Tibial artery (tissue), 4 donors: ENCODE results near the gene MSH2.
"Not testable (repeated sequence)": the region's sequence is repeated elsewhere in the genome, so short reads cannot be mapped to it uniquely, and the experiment has no call there.

Experiments
- DNase-seq, 2 donors: peaks; one replicate each; pipeline ENCODE4 v3.0.0-alpha.2; 2019
- H3K27ac ChIP-seq, 2 donors: fragments of 200-600 bp; sonication (generic) in 1 of 2; 1 replicate in 1 of 2; 2 replicates in 1 of 2; pipeline ENCODE4 v1.5.1; 2018 to 2019; ENCODE audit warnings: mild to moderate bottlenecking in 1 of 2
- H3K27me3 ChIP-seq, 2 donors: fragments of 200-600 bp; sonication (generic) in 1 of 2; one replicate each; pipeline versions ENCODE4 v1.5.1 to v1.6.0; 2016 to 2019
- H3K36me3 ChIP-seq, 3 donors: fragments of 200-600 bp; sonication (generic) in 2 of 3; one replicate each; pipeline ENCODE4 v1.5.1; 2016 to 2019; ENCODE audit warnings: mild to moderate bottlenecking in 2 of 3
- H3K4me1 ChIP-seq, 4 donors: fragments of 200-600 bp; sonication (generic) in 2 of 4; 1 replicate in 3 of 4; 2 replicates in 1 of 4; pipeline ENCODE4 v1.5.1; 2016 to 2019
- H3K4me3 ChIP-seq, 2 donors: fragments of 200-600 bp; sonication (generic) in 1 of 2; 1 replicate in 1 of 2; 2 replicates in 1 of 2; pipeline ENCODE4 v1.5.1; 2018 to 2019; ENCODE audit warnings: mild to moderate bottlenecking in 2 of 2
- H3K9me3 ChIP-seq, 3 donors: fragments of 200-600 bp; sonication (generic) in 1 of 3; one replicate each; pipeline ENCODE4 v1.5.1; 2016 to 2019
- intact Hi-C: fragments of 100-400 bp; cut with DNase I; formaldehyde crosslinking; loops from one replicate; pipeline ENCODE4 v1.15.0; 2023; ENCODE audit warnings: low total_unique reads
- TF ChIP-seq, protein P1 (sequence below), 2 experiments: fragments of 200-600 bp in 1 of 2; fragments of 450-650 bp in 1 of 2; IDR thresholded peaks; one replicate each; pipeline ENCODE4 v1.5.1; 2017 to 2019; ENCODE audit warnings: antibody characterized with exemption in 2 of 2, mild to moderate bottlenecking in 1 of 2, moderate library complexity in 1 of 2

MSH2 gene

DNA sequence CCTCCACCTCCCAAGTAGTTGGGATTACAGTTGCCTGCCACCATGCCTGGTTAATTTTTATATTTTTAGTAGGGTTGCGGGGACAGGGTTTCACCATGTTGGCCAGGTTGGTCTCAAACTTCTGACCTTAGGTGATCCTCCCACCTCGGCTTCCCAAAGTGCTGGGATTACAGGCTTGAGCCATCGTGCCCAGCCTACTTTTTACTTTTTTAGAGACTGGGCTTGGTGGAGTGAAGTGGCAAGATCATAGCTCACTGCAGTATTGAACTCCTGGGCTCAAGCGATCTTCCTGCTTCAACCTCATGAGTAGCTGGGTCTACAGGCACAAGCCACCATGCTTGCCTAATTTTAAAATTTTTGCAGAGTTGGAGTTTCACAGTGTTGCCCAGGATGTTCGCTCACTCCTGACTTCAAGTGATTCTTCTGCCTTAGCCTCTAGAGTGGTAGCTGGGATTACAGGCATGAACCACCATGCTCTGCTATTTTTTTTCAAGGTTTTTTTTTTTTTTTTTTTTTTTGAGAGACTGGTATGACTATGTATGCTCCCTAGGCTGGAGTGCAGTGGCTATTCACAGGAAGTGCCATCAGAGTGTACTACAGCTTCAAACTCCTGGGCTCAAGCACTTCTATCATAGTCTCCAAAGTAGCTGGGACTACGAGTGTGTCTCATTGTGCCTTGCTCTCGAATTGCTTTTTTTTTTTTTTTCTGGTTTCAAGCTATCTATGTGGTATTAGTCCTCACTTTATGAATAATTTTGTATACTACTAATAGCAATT is 11.9 kb downstream of the MSH2 start:
- Histone ChIP-seq H3K27ac (no peak overlapping the region), H3K36me3 (peaks cover 25 to 65% (median 26%) of the 10 kb centered on the region in 3 donors), H3K9me3 (no peaks in the 10 kb centered on the region), H3K4me3 (no peak overlapping the region), H3K27me3 (no peaks in the 10 kb centered on the region), H3K4me1 (no peaks in the 10 kb centered on the region)
- TF ChIP-seq, protein P1, sequence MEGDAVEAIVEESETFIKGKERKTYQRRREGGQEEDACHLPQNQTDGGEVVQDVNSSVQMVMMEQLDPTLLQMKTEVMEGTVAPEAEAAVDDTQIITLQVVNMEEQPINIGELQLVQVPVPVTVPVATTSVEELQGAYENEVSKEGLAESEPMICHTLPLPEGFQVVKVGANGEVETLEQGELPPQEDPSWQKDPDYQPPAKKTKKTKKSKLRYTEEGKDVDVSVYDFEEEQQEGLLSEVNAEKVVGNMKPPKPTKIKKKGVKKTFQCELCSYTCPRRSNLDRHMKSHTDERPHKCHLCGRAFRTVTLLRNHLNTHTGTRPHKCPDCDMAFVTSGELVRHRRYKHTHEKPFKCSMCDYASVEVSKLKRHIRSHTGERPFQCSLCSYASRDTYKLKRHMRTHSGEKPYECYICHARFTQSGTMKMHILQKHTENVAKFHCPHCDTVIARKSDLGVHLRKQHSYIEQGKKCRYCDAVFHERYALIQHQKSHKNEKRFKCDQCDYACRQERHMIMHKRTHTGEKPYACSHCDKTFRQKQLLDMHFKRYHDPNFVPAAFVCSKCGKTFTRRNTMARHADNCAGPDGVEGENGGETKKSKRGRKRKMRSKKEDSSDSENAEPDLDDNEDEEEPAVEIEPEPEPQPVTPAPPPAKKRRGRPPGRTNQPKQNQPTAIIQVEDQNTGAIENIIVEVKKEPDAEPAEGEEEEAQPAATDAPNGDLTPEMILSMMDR (IDR thresholded peaks at IDR 0.05), result no peak
- no peak for DNase-seq
- intact Hi-C loops, result no loop called here

DNA sequence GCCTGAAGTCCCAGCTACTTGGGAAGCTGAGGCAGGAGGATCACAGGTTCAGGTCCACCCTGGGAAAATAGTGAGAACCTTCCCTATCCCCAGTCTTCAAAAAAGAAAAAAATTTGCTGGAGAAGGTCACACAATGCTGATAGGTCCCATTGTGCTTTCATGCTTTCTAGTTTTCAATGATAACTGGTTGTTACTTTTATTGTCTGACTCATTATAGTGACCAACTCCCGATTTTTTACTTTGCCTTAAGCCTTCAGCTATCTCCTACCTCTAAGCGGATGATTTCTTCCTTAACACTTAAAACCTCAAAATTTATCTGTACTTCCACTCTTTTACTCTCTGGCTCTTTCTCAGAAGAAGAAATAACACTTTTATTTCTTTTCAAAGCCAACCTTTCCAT is 17.3 kb downstream of the MSH2 start:
- Histone ChIP-seq H3K4me1 (no peaks in the 10 kb centered on the region), H3K36me3 (peaks cover 16 to 58% (median 16%) of the 10 kb centered on the region in 3 donors), H3K9me3 (no peaks in the 10 kb centered on the region), H3K27me3 (no peaks in the 10 kb centered on the region), H3K27ac (no peak overlapping the region), H3K4me3 (no peak overlapping the region)
- intact Hi-C loops, result no loop called here
- DNase-seq, result no peak
- TF ChIP-seq, protein P1 (IDR thresholded peaks at IDR 0.05), result no peak

DNA sequence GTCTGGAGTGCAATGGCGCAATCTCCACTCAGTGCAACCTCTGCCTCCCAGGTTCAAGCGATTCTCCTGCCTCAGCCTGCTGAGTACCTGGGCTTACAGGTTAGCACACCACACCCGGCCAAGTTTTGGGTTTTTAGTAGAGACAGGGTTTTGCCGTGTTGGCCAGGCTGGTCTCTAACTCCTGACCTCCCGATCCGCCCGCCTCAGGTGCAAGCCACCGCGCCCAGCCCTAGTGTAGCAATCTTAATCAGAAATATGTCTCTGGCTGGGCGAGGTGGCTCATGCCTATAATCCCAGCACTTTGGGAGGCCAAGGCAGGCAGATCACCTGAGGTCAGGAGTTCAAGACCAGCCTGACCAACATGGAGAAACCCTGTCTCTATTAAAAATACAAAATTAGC is 17.7 kb downstream of the MSH2 start:
- intact Hi-C loops, H3K4me1 ChIP-seq, H3K4me3 ChIP-seq, H3K27ac ChIP-seq, DNase-seq, H3K27me3 ChIP-seq, H3K9me3 ChIP-seq: not testable (repeated sequence)
- peaks cover 16 to 55% (median 16%) of the 10 kb centered on the region in 3 donors for H3K36me3 ChIP-seq

DNA sequence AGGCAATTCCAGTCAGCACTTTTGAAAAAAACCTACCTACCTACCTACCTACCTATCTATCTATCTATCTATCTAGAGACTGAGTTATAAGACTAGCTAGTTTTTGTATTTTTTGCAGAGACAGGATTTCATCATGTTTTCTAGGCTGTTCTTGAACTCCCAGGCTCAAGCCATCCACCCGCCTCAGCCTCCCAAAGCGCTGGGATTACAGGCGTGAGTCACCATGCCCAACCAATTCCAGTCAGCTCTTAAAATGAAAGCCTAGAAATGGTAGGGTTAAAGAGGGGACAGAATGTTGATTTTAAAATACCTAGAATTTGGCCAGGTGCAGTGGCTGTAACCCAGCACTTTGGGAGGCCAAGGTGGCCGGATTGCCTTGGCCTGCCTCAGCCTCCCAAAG is 19.1 kb downstream of the MSH2 start:
- Histone ChIP-seq H3K4me1 (no peaks in the 10 kb centered on the region), H3K27ac (no peak overlapping the region), H3K27me3 (no peaks in the 10 kb centered on the region), H3K36me3 (peaks cover 6 to 45% (median 12%) of the 10 kb centered on the region in 3 donors), H3K9me3 (no peaks in the 10 kb centered on the region), H3K4me3 (no peak overlapping the region)
- intact Hi-C loops, result no loop called here
- no peak for DNase-seq
- TF ChIP-seq, protein P1 (IDR thresholded peaks at IDR 0.05), result no peak

DNA sequence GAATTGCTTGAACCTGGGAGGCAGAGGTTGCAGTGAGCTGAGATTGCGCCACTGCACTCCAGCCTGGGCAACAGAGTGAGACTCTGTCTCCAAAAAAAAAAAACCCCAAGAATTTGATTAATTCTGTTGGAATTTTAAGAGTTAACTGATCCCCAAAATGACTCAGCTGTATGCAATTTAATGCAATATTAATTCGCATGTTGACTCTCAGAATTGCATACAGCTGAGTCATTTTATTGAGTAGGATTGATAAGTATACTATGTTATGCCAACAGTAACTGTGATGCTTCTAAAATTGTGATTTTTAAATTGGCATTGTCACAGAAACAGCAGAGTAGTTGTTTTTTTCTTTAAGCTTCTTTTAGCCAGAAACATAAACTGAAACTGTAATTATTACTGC is 19.6 kb downstream of the MSH2 start:
- Histone ChIP-seq H3K9me3 (no peaks in the 10 kb centered on the region), H3K4me3 (no peak overlapping the region), H3K27ac (no peak overlapping the region), H3K27me3 (no peaks in the 10 kb centered on the region), H3K4me1 (no peaks in the 10 kb centered on the region), H3K36me3 (peaks cover under 1 to 40% (median 7%) of the 10 kb centered on the region in 3 donors)
- TF ChIP-seq, protein P1 (IDR thresholded peaks at IDR 0.05), result no peak
- intact Hi-C loops, result no loop called here
- DNase-seq, result no peak

DNA sequence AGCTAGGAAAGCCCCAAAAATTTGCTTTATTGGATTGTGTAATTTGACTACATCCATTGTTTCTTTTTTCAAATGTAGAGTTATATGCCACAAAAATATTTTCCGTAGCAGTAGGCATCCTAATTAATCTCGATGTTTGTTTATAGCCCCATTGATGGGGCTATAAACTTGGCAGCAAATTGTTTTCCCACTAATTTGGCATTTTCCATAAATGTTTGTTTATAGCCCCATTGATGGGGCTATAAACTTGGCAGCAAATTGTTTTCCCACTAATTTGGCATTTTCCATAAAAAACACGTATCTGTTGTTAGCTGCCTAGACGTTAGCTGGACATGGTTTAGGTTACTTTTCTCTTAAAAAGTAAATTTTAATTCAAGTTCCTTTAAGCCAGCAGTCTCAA is 23.8 kb downstream of the MSH2 start:
- intact Hi-C loops, result no loop called here
- H3K36me3 ChIP-seq, result peaks cover 0 to 39% (median 12%) of the 10 kb centered on the region in 3 donors
- H3K27ac ChIP-seq, result no peak overlapping the region
- DNase-seq, result no peak
- no peaks in the 10 kb centered on the region for H3K9me3 ChIP-seq
- TF ChIP-seq, protein P1 (IDR thresholded peaks at IDR 0.05), result no peak
- H3K4me3 ChIP-seq, result no peak overlapping the region
- peaks cover 0 to 6% (median 0%) of the 10 kb centered on the region in 4 donors for H3K4me1 ChIP-seq
- H3K27me3 ChIP-seq, result no peaks in the 10 kb centered on the region
